Stimulated activated CD8-positive, alpha-beta memory T cell treated with anti-CD3 and anti-CD28 coated beads, Interleukin-4, amount 100 ng/mL, for 4 hours (primary cell): ENCODE data around the gene CDH20.

ENCODE experiments used
- DNase-seq, 2 donors: peaks; one replicate each; pipeline ENCODE4 v3.0.0-alpha.2; 2020; ENCODE audit warnings: low read depth in 2 of 2, low spot score in 1 of 2

The CDH20 gene

DNA sequence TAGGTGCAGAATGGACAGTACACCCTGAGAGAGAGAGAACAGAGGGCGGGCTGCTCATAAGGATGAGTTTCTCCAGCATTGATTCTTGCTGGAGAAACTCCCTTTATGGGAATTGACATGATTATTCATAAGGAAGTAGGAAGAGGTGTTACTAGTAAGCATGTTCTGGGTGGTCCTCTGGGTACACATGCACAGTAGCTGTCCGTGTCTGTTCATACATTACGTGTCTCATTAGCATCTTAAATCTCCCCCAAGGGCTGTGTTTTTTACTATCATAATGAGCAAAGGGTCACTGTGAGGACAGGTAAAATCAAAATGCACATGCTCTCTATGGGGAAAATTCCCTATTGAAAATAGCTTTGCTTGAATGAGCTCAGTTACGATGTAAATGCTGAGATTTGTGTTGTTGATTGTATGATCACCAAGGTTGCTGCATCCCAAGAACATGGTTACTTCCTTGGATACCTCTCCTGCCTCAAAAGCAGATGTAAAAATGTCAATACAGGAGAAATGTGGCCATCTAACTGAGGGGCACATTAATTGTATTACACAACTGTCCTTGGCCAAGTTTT, 238.9 kb downstream of the CDH20 start:
- DNase-seq, result no peak

DNA sequence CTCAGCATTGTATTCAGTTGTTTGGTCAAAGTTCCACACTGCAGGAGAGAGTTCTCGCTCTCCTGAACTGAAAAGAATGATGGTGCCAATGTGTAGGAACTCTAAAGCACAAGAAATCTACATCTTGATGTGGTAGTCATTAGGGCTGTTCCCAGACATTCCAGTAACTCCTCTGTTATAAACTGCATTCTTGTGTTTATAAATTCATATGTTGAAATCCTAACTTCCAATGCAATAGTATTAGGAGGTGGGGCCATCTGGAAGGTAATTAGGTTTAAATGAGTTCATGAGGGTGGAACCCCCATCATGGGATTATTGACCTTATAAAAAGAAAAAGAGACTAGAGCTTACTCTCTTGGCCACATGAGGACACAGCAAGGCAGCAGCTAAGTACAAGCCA, 239.6 kb downstream of the CDH20 start:
- no peak for DNase-seq

DNA sequence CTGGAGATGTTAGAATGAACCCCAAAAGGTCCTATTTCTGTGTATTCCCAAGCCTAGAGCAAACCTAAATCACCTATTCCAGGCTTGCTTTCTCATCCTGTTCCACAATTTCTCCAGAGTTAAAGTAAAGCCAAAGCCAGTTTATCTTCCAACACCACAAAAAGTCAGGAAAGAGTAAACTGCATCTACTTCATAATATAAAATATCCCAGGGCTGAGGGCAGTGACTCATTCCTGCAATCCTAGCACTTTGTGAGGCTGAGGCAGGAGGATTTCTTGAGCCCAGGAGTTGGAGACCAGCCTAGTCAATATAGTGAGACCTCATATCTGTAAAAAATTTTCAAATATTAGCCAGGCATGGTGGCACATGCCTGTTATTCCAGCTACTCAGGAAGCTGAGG, 241.4 kb downstream of the CDH20 start:
- DNase-seq, result no peak

DNA sequence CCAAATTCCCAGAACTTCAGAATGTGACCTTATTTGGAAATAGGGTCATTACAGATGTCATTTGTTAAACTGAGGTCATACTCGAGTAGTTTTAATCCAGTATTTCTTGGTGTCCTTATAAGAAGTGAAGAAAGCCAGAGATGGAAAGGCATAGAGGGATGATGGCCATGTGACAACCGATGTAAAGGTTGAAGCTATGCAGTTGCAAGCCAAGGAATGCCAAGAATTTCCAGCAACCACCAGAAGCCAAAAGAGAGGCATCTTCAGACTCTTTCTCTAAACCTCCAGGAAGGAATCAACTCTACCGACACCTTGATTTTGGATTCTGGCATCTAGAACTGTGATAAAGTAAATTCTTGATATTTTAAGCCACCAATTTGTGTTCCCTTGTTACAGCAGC, 242.2 kb downstream of the CDH20 start:
- no peak for DNase-seq

DNA sequence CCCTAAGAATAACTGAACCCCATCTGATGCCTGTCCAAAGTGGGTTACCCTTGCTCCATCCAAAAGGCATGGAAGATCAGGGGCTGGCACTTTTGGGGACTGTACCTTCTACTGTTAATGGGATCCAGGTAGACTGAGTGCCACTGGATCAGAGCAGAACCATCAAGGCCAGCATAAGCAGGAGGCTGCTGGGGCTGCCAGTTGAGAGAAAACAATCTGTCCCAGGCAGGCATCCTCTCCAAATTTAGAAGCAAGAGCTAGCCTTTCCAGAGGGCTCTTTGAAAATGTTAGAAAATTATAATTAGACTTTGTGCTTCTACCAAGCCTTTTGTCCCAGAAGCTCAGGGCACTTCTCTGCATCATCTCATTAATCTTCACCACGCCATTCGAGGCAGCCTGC, 245.6 kb downstream of the CDH20 start:
- DNase-seq, result no peak

DNA sequence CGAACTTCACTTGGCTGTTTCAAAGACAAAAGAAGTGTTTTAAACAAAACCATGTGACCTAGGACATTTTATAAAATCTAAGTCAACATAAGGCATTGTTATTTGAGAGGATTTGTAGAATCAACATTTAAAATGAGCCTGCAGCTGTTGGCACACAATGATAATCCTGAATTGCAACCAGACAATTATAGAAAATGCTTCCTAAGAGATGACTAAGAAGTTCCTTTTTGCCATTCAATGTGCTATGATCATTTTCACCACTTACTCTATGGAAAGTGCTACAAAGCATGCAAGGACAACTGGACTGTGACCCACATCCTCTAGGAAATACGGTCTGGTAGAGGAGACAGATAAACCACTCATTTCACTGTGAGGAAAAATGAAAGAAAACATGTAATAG, 246.4 kb downstream of the CDH20 start:
- DNase-seq, result no peak

DNA sequence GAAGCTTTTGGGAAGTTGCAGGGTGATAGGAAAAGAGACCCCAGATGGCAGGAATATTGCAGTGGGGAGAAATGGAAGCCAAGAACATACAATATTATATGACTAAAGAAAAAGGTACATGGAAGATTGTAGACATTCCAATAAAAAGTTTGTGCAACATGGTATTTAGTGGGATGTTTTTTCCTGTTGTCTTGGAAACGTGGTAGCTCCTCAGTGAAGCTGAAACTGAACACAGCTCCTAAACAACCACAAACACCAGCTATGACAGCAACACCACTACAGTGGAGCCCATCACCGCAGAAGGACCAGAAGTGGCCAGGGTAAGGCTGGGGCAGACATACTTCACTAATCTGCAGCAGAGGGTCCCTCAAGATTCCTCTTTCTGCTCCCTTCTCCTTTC, 246.8 kb downstream of the CDH20 start:
- DNase-seq, result no peak

DNA sequence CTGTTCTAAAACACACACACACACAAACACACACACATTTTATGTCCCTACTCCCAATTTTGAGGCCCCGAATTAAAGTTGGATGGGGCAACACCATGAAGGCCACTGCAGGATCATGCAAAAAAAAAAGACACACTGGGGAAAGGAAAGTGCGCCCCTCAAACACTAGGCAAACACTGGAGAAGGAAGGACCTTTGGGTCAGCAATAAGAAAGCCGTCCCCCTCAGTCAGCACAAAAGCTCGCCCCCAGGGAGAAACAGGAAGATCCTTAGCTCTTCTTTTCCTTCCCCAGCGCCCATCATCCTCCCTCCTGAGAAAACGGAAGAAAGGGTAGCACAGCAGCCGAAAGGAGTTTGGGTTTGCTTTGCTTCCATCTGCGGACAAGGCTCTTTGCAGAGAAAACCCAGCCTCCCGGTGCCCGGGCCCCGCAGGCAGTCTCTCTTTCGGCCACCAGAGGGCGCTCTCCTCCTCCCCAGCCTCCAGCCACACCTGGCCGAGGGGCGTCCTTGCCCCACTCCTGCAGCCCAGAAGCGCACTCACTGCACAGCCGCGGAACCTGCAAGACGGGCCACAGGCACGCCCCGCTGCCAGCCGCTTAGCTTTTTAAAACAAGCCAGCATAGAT, 248.5 kb downstream of the CDH20 start:
- peak; percentile 7 to 35 for DNase-seq

DNA sequence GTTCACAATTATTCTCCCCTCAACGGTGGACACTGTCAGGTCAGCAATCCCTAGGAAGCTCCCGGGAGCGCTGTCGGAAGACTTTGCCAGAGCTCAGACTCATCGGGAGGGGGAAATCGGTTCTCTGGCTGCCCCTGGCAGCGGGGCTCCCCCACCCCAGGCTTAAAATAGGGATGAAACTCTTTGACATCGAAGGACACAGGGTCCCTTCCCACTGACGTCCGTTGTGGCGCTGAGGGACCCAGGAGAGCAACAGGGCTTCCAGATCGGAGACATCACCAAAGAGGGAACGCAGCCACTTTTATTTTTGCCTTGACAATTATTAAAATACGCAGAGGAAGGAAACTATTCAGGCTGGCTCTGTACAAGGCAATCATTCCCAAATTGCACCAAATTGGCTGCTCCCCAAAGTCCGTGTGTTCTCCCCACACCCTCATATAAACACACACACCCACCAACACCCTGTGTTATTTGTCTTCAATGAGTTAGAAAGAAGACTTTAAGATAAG, 249.0 kb downstream of the CDH20 start:
- no peak for DNase-seq

DNA sequence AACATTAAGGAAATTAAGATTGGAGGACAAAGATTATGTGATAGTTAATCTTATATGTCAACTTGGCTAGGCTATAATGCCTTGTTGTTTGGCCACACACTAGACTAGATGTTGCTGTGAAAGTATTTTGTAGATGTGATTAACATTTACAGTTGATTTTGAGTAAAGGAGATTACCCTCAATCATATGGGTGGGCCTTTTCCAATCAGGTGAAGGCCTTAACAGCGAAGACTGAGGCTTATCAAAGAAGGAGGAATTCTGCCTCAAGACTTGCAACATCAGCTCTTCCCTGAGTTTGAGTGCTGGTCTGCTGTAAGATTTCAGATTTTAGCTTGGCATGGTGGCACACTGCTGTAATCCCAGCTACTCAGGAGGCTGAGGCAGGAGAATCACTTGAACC, 250.3 kb downstream of the CDH20 start:
- DNase-seq, result no peak

DNA sequence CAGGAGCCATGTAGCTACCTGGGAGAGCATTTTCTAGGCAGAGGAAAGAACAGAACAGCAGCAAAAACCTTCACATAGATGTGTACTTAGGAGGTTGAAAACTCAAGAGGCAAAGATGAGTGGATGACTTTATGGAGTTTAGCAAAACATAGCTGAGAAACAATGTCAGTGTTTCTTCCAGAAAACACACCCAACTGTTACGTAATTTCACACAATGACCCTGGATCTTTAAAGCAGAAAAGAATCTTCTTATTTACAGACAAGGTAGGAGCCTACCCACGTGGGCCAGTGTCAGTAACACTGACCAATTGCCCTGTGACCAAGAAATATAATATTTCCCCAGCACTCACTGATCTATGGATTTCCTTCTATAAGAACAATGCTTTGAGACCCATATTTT, 254.6 kb downstream of the CDH20 start:
- no peak for DNase-seq

DNA sequence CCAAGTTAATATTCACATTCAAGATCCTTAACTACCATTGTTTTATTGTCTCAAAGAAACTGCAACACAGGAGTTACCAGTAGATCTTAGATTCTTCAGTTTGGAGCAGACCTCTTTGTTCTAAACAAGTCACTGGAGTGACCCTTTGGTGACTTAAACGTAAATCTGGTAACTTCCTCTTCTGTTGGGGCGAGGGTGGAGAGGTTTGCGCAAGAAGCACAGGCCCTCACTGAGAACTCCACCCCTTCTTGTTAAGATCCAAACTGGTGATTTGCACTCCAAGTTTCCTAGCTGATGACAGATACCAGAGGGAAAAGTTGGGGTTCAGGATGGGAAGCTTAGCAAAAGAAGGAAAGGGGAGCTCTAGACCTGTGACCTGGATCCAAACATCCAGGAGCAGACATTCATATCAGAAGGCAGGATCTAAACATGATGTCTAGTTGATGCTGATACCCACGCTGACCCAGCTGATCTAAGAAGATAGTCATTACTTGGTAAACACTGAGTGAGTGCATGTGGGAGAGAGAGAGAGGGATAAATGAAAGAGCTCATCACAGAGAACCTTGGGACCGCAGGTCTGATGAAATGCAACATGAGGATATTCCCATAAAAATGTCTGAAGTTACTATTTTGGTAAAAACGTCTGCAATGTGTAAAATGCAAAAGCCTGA, 256.0 kb downstream of the CDH20 start:
- DNase-seq, result no peak

DNA sequence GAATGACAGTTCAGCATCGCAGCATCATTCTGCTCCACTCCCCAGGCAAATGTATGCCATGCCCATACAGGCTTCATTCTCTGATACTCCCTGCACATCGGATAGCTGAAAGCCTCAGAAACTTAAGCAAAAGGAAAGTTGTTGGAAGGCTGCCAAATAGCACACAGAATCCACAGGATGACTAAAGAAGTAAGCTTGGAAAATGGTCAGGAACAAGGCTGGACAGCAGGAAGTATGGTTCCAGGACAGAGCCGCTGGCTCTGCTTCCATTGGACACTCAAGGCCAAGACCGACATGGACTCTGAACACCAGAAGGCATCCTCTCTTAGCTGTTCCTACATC, 256.5 kb downstream of the CDH20 start:
- DNase-seq, result no peak

DNA sequence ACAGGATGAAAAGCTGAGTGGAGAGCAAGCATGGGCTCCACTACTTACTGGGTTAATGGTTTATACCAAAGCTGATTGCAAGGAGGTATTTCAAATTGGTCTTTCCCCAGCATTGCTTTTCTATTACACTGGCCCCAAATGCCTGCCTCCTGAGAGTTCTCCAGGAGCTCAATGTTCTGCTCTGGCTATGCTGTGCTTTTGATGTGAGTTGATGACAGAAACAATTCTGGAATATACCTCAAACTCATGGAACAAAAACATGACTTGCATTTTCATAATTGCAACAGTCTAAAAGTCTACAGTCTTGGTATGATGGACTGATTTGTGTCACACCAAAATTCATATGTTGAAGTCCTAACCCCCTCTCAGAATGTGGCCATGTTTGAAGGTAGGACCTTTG, 258.0 kb downstream of the CDH20 start:
- DNase-seq, result no peak

DNA sequence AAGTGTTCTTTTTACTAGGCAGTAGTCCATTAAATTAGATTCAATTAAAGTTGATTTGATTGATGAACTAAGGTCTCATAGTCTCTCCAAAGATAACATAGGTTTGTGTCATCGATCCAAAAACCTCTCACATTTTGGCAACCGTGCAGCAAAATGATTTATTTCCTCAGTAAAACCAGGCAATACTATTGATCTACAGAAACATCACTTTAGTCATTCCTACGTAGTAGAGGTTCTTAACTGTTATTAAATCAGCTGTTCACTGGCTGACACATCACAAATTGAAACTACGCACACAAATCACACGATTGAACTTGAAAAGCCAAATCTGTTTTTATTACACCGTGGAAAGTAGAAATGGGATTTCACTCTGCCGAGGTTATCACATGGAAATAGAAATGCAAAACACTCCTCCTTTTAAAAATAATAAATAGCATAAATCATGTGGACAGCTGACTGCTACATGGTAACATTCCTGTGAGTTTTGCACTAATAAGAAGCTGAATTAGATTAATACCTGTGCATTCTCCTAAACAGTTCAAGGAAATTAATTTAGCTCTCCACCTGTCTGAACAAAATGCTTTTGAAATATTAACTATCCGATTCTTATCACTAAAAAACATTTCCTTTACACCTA, 262.5 kb downstream of the CDH20 start:
- DNase-seq, result no peak

DNA sequence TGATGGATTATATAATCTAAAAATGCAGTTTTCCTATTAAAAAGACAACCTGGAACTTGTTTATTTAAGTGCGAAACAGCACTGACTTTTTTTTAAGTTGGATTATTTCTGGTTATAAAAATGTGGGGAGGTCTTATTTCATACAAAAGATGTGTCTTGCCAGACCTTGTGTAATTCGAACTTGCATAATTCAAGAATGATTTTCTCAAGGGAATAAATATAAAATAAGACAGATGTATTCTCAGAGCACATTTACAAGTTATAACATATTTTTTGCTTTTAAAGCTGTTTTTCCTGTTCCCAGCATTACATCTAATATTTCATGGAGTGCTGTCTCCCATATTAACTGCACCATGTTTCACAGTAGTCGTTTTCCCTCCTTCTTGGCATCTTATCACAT, 263.1 kb downstream of the CDH20 start:
- no peak for DNase-seq

DNA sequence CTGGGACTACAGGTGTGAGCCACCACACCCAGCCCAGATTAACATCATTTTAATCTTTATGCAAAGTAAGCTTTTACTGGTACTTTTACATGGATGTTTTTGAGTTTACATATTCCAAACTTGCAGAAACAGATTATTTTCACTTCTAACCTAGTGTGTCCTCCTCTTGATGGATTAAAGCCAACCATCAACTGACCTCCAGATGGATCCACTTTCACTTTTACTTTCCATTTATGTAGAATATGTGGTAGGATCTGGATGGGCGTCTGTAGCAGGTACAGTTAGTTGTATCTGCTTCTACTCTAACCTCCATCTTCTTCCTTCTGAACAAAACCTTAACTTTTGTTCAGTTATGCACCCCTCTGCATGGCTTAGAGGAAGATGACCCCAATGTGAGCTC, 264.1 kb downstream of the CDH20 start:
- no peak for DNase-seq

DNA sequence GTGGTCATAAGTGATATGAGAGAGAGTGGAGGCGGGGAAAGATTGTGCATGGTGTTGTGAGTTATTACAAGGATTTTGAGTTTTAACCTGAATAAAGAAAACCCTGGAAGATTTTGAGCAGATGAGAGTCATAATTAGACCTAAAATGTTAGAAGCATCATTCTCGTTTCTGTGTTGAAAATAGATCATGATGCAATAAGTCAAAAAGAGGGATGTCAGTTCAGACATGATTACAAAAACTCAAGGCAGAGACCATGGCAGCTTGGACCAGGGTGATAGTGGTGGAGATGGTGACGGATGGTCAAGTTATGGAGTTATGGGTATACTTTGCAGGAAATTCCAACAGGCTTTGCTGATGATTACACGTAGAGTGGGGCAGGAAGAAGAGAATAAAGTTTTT, 267.2 kb downstream of the CDH20 start:
- no peak for DNase-seq

DNA sequence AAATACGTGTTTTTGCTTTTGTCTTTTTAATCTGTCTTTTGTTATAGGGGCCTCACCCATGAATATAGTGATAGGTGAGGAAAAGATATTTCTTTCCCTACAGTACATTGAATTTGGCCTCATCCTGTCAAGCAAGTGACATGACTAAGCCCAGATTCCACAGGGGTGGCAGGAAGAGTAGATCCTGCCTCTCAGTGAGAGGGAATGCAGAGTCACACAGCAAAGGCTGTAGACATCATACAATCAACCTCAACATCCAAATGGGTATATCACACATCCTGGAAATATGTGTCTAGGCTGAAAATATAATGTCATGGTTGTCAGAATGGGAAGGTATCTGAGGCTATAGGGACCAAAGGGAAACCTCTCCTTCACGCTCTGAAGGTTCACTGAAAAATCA, 269.6 kb downstream of the CDH20 start:
- DNase-seq, result no peak
